H1 (cell line): ENCODE results near the gene SWT1. TPM values are rescaled to one million over a fixed set of nuclear protein-coding genes. Genes with fewer than 3 reads are reported as not detected.

Experiments used
- CTCF ChIA-PET: fragments of 300-600 bp; sonication (Branson Sonifier 250); formaldehyde crosslinking; loops from one replicate; lab custom pipeline; 2021; ENCODE audit not compliant: partially characterized antibody; lab: Charles Lee
- POLR2A ChIA-PET: fragments of 300-600 bp; sonication (Branson Sonifier 250); formaldehyde crosslinking; loops from one replicate; lab custom pipeline; 2021; ENCODE audit warnings: inconsistent platforms; ENCODE audit not compliant: partially characterized antibody; lab: Charles Lee
- DNase-seq, 2 experiments: peaks; one replicate each; pipeline versions ENCODE4 v3.0.0 to v3.0.0-alpha.2; 2010 to 2022; ENCODE audit warnings: low spot score in 2 of 2, low read depth in 1 of 2, mixed read lengths in 1 of 2
- FAIRE-seq: peaks from 2 replicates; lab custom pipeline; 2011; peaks lifted over from hg19 to GRCh38; lab: Jason Lieb, UNC
- H2AFZ ChIP-seq: 2 replicates; pipeline ENCODE4 v1.8.1; 2012; ENCODE audit warnings: low read length, inconsistent platforms
- H2AK5ac ChIP-seq: 2 replicates; pipeline ENCODE4 v1.6.1; 2013; ENCODE audit warnings: low read depth, low read length
- H2BK120ac ChIP-seq: replicated peaks from 2 replicates; pipeline ENCODE3; 2013; ENCODE audit warnings: low read depth, low read length, inconsistent platforms
- H2BK12ac ChIP-seq: 2 replicates; pipeline ENCODE4 v1.6.1; 2013; ENCODE audit warnings: low read depth, low read length
- H2BK15ac ChIP-seq: 2 replicates; pipeline ENCODE4 v1.6.1; 2013; ENCODE audit warnings: low read length
- H2BK20ac ChIP-seq: 2 replicates; pipeline ENCODE4 v1.6.1; 2013; ENCODE audit warnings: low read length
- H2BK5ac ChIP-seq: 2 replicates; pipeline ENCODE4 v1.6.1; 2013; ENCODE audit warnings: low read depth, low read length
- H3K14ac ChIP-seq: 2 replicates; pipeline ENCODE4 v1.6.1; 2013; ENCODE audit warnings: inconsistent platforms; ENCODE audit not compliant: insufficient read length
- H3K18ac ChIP-seq: 2 replicates; pipeline ENCODE4 v1.6.1; 2013; ENCODE audit warnings: low read length; ENCODE audit errors: extremely low read depth
- H3K23ac ChIP-seq: 2 replicates; pipeline ENCODE4 v1.6.1; 2013; ENCODE audit warnings: inconsistent platforms; ENCODE audit not compliant: insufficient read length
- H3K23me2 ChIP-seq: 2 replicates; pipeline ENCODE4 v1.6.1; 2013; ENCODE audit warnings: low read depth, low read length
- H3K27ac ChIP-seq: 2 replicates; pipeline ENCODE4 v1.6.1; 2011; ENCODE audit warnings: low read depth, low read length, inconsistent platforms
- H3K27me3 ChIP-seq, 4 experiments: replicated peaks in 1 of 4; 1 replicate in 1 of 4; 2 replicates in 3 of 4; pipeline versions ENCODE4 v1.6.1 to v1.8.1; 2011 to 2013; ENCODE audit warnings: low read length in 3 of 4, mild to moderate bottlenecking in 3 of 4, inconsistent platforms in 2 of 4, mixed read lengths in 2 of 4, moderate library complexity in 1 of 4; ENCODE audit not compliant: control insufficient read depth in 3 of 4, insufficient read depth in 3 of 4; ENCODE audit errors: extremely low read depth in 1 of 4
- H3K36me3 ChIP-seq, 4 experiments: 2 replicates each; pipeline versions ENCODE4 v1.6.1 to v1.8.1; 2011 to 2013; ENCODE audit warnings: mild to moderate bottlenecking in 4 of 4, low read length in 3 of 4, moderate library complexity in 2 of 4, control low read depth in 1 of 4, inconsistent platforms in 1 of 4; ENCODE audit not compliant: insufficient read depth in 4 of 4, control insufficient read depth in 2 of 4
- H3K4ac ChIP-seq: replicated peaks from 2 replicates; pipeline ENCODE3; 2013; ENCODE audit warnings: low read length, low read depth, mixed read lengths, inconsistent platforms; ENCODE audit not compliant: insufficient read length
- H3K4me1 ChIP-seq, 4 experiments: replicated peaks in 1 of 4; 1 replicate in 1 of 4; 2 replicates in 3 of 4; pipeline versions ENCODE4 v1.6.1 to v1.8.1; 2011 to 2013; ENCODE audit warnings: low read length in 3 of 4, inconsistent platforms in 2 of 4, mixed read lengths in 1 of 4; ENCODE audit not compliant: insufficient read depth in 4 of 4, control insufficient read depth in 3 of 4
- H3K4me2 ChIP-seq, 2 experiments: 2 replicates each; pipeline versions ENCODE4 v1.6.1 to v1.8.1; 2011 to 2013; ENCODE audit warnings: low read depth in 2 of 2, low read length in 2 of 2, control low read depth in 1 of 2, inconsistent platforms in 1 of 2, mild to moderate bottlenecking in 1 of 2; ENCODE audit not compliant: insufficient read depth in 1 of 2
- H3K4me3 ChIP-seq, 4 experiments: fragments of 200-600, 300-600 bp in 1 of 4; sonication (generic), shearing (Covaris generic), sonication (Bioruptor Twin) in 1 of 4; 2 replicates each; pipeline versions ENCODE4 v1.5.1 to v1.8.1; 2011 to 2016; ENCODE audit warnings: low read length in 4 of 4, low read depth in 3 of 4, control low read depth in 2 of 4, inconsistent platforms in 2 of 4, mild to moderate bottlenecking in 2 of 4, mixed read lengths in 1 of 4, moderate library complexity in 1 of 4; ENCODE audit not compliant: insufficient read depth in 2 of 4; ENCODE audit errors: extremely low read depth in 1 of 4
- H3K56ac ChIP-seq: replicated peaks from 2 replicates; pipeline ENCODE3; 2013; ENCODE audit warnings: low read depth, mild to moderate bottlenecking, mixed read lengths, low read length, inconsistent platforms; ENCODE audit not compliant: insufficient read length
- H3K79me1 ChIP-seq: 2 replicates; pipeline ENCODE4 v1.6.1; 2013; ENCODE audit warnings: low read depth, low read length, control low read depth
- H3K79me2 ChIP-seq, 2 experiments: 2 replicates each; pipeline versions ENCODE4 v1.6.1 to v1.8.1; 2012 to 2013; ENCODE audit warnings: low read length in 2 of 2, mild to moderate bottlenecking in 2 of 2, inconsistent platforms in 1 of 2; ENCODE audit not compliant: insufficient read depth in 2 of 2, control insufficient read depth in 1 of 2
- H3K9ac ChIP-seq, 4 experiments: replicated peaks in 1 of 4; 1 replicate in 1 of 4; 2 replicates in 3 of 4; pipeline versions ENCODE4 v1.6.1 to v1.8.1; 2011 to 2013; ENCODE audit warnings: low read depth in 3 of 4, low read length in 3 of 4, control low read depth in 2 of 4, mild to moderate bottlenecking in 2 of 4, moderate library complexity in 2 of 4, inconsistent platforms in 1 of 4; ENCODE audit errors: extremely low read depth in 1 of 4
- H3K9me3 ChIP-seq, 2 experiments: 2 replicates each; pipeline versions ENCODE4 v1.6.1 to v1.8.1; 2012 to 2013; ENCODE audit warnings: mild to moderate bottlenecking in 2 of 2, moderate library complexity in 2 of 2, control low read depth in 1 of 2, inconsistent platforms in 1 of 2, low read depth in 1 of 2, low read length in 1 of 2, mixed read lengths in 1 of 2; ENCODE audit not compliant: insufficient read depth in 2 of 2
- H4K20me1 ChIP-seq, 2 experiments: replicated peaks in 1 of 2; 2 replicates each; pipeline versions ENCODE3 to v1.8.1; 2011 to 2013; ENCODE audit warnings: inconsistent platforms in 2 of 2, low read length in 2 of 2, mild to moderate bottlenecking in 1 of 2; ENCODE audit not compliant: insufficient read depth in 2 of 2, control insufficient read depth in 1 of 2
- H4K5ac ChIP-seq: 2 replicates; pipeline ENCODE4 v1.6.1; 2013; ENCODE audit warnings: low read length, low read depth, mixed read lengths, inconsistent platforms; ENCODE audit not compliant: insufficient read length
- H4K8ac ChIP-seq: 2 replicates; pipeline ENCODE4 v1.8.0; 2013; ENCODE audit warnings: mild to moderate bottlenecking, moderate library complexity, low read length, inconsistent platforms; ENCODE audit not compliant: insufficient read depth; ENCODE audit errors: extremely low read depth
- H4K91ac ChIP-seq: replicated peaks from 2 replicates; pipeline ENCODE3; 2013; ENCODE audit warnings: low read length, mixed read lengths, inconsistent platforms; ENCODE audit not compliant: insufficient read length
- BRCA1 ChIP-seq: IDR thresholded peaks from 2 replicates; pipeline ENCODE4 v1.6.1; 2012; ENCODE audit warnings: low read depth, low read length, improper control_type of control experiment
- CBX5 ChIP-seq: fragments of 300-800, 300-1000 bp; sonication (generic); IDR thresholded peaks from 2 replicates; pipeline ENCODE4 v1.7.1; 2016; ENCODE audit warnings: antibody characterized with exemption, low read length, low read depth
- KDM4A ChIP-seq: IDR thresholded peaks from one replicate; pipeline ENCODE4 v1.7.1; 2012; ENCODE audit warnings: low read depth, mild to moderate bottlenecking, moderate library complexity, low read length, inconsistent platforms; ENCODE audit not compliant: severe bottlenecking
- POLR2A ChIP-seq, 2 experiments: IDR thresholded peaks; 1 replicate in 1 of 2; 2 replicates in 1 of 2; pipeline ENCODE4 v1.6.1; 2011; ENCODE audit warnings: low read depth in 2 of 2, low read length in 2 of 2, mild to moderate bottlenecking in 2 of 2; ENCODE audit errors: control extremely low read depth in 1 of 2
- RFX5 ChIP-seq: IDR thresholded peaks from 2 replicates; pipeline ENCODE4 v1.6.1; 2011; ENCODE audit warnings: low read depth, low read length, improper control_type of control experiment, borderline replicate concordance
- SP2 ChIP-seq: IDR thresholded peaks from 2 replicates; pipeline ENCODE4 v1.6.1; 2012; ENCODE audit warnings: mild to moderate bottlenecking, low read length, inconsistent platforms
- USF2 ChIP-seq: IDR thresholded peaks from 2 replicates; pipeline ENCODE4 v1.6.1; 2011; ENCODE audit warnings: low read length, improper control_type of control experiment
- WGBS, 2 experiments: shearing (Covaris generic) in 1 of 2; methylation state at CpG; one replicate each; pipeline versions ENCODE4 v1.1.6 to v1.1.7; 2013 to 2015; ENCODE audit warnings: low lambda C conversion rate in 2 of 2, mixed read lengths in 2 of 2, inconsistent platforms in 1 of 2, low coverage in 1 of 2, missing lambda C conversion rate in 1 of 2; ENCODE audit not compliant: insufficient replicate concordance in 2 of 2, insufficient coverage in 1 of 2, insufficient read length in 1 of 2; ENCODE audit errors: extremely low coverage in 1 of 2, missing lambda C conversion rate in 1 of 2; 5-methylcytosine and 5-hydroxymethylcytosine counted together
- polyA plus RNA-seq, 7 experiments: library from polyadenylated mRNA; depleted of rRNA in 3 of 7; stranded (reverse) in 5 of 7; unstranded in 2 of 7; fragments of >200 nt in 5 of 7; fragments of 200-250 nt in 2 of 7; gene quantifications; 1 replicate in 5 of 7; 2 replicates in 1 of 7; 4 replicates in 1 of 7; pipeline versions ENCODE4 v1.2.1 to v1.2.3, GENCODE V29; 2011 to 2013; ENCODE audit warnings: missing spikeins in 2 of 7, mixed read lengths in 2 of 7
- total RNA-seq: library from RNA; stranded (reverse); fragmentation: NEBNext Ultra II Directional; extraction: Animal tissue kit (Norgen Biotek cat#: 25700); gene quantifications from 2 replicates; pipeline ENCODE4 v1.2.1, GENCODE V29; 2021

SWT1 gene
- total and polyA plus RNA-seq, 2 of the 8 experiments (the other 6 are each of a cell fraction or from before 2014, with no cell fraction given), result 1.4 to 6.2 TPM

DNA sequence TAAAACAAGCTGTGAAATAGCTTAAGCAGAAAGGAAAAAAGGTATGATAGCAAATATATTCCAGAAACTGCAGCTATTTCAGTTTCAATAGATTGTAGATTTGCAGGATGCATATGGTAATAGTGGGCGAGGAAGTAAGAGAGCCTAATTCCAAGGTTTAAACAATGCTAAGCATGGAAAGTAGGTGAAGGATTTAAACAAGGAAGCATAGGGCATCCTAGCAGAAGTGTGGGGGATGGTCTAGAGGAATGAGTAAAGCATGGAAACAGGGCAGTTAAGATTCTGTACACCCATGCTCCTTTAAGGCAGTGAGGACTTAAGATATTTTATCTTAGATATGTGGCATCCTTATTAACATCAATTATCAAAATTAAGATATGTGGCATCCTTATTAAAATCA lies 157.4 kb downstream of the SWT1 start:
- H3K4ac ChIP-seq, result no peak overlapping the region
- H3K4me2 ChIP-seq, result peak overlapping the region; percentile 95 to 96
- peak overlapping the region in 1 of 4 experiments; percentile 37; a peak in 2 of 7 replicates for H3K9ac ChIP-seq
- POLR2A ChIA-PET, result interaction anchor here (1.2 to 1.4 kb wide), 3 partner anchors 12 to 158 kb away, joined by 3 read pairs; partner anchors contain the start of gene TRMT1L
- H4K91ac ChIP-seq, result no peak overlapping the region
- DNase-seq, result no peak
- H2BK120ac ChIP-seq, result no peak overlapping the region
- no peak overlapping the region for H4K5ac ChIP-seq
- H3K79me2 ChIP-seq, result peaks cover 42 to 74% of the 10 kb centered on the region in 2 experiments
- no peak overlapping the region for H2AK5ac ChIP-seq
- FAIRE-seq, result no peak
- WGBS, 2 experiments, result 3% methylated on average over 1 of the region's 1 CpG; no CpG with 5 or more reads in 1 of the 2 experiments
- H3K27me3 ChIP-seq, result no peaks in the 10 kb centered on the region
- CTCF ChIA-PET, result interaction anchor here (1.4 to 2.0 kb wide), 4 partner anchors 244 to 366 kb away, joined by 4 to 8 read pairs (median 7); no protein-coding TSS in a partner anchor
- H3K9me3 ChIP-seq, result no peaks in the 10 kb centered on the region
- H3K27ac ChIP-seq, result no peak overlapping the region
- H3K23ac ChIP-seq, result peak overlapping the region; percentile 41
- peaks cover 14 to 20% of the 10 kb centered on the region in 2 experiments for H4K20me1 ChIP-seq
- no peak overlapping the region for H3K56ac ChIP-seq
- peaks cover 0 to 19% (median 11%) of the 10 kb centered on the region in 4 experiments; a peak in 6 of 8 replicates for H3K36me3 ChIP-seq
- H2BK15ac ChIP-seq, result no peak overlapping the region
- no peak overlapping the region for H2AFZ ChIP-seq
- no peak overlapping the region for H3K18ac ChIP-seq
- no peaks in the 10 kb centered on the region for H3K79me1 ChIP-seq
- H3K23me2 ChIP-seq, result peaks cover 11% of the 10 kb centered on the region
- H2BK5ac ChIP-seq, result no peak overlapping the region
- peaks cover 0 to 4% (median 3%) of the 10 kb centered on the region in 4 experiments; a peak in 5 of 7 replicates for H3K4me1 ChIP-seq
- H4K8ac ChIP-seq, result no peak overlapping the region
- no peak overlapping the region for H3K14ac ChIP-seq
- peak overlapping the region; percentile 89 to 97 (median 92); a peak in 7 of 8 replicates for H3K4me3 ChIP-seq
- no peak overlapping the region for H2BK12ac ChIP-seq
- no peak overlapping the region for H2BK20ac ChIP-seq
- TF ChIP-seq KDM4A, result no peak
- no peak for TF ChIP-seq POLR2A (IDR thresholded peaks at IDR 0.05; ENCODE audit: control extremely low read depth in 1 of 2, low read depth in 2 of 2, low read length in 2 of 2)
- no peak for TF ChIP-seq BRCA1
- TF ChIP-seq CBX5, result no peak
- no peak for TF ChIP-seq RFX5
- TF ChIP-seq USF2, result no peak
- TF ChIP-seq SP2, result no peak
